CD4-positive, alpha-beta memory T cell (primary cell): ENCODE results near the gene ME3. TPM values are rescaled to one million over a fixed set of nuclear protein-coding genes. Genes with fewer than 3 reads are reported as not detected.

Source experiments
- CTCF ChIA-PET: fragments of 350-600 bp; sonication (Branson Sonifier 250); formaldehyde crosslinking; loops from one replicate; lab custom pipeline; 2021; ENCODE audit warnings: inconsistent platforms; ENCODE audit not compliant: partially characterized antibody; lab: Charles Lee
- POLR2A ChIA-PET: fragments of 350-600 bp; sonication (Branson Sonifier 250); formaldehyde crosslinking; loops from one replicate; lab custom pipeline; 2021; ENCODE audit not compliant: partially characterized antibody; lab: Charles Lee
- DNase-seq, 5 donors: peaks; one replicate each; pipeline versions ENCODE4 v3.0.0 to v3.0.0-alpha.2; 2020 to 2022; ENCODE audit warnings: mixed read lengths in 1 of 5
- H3K27ac ChIP-seq: one replicate; pipeline ENCODE4 v1.7.0; 2013; ENCODE audit warnings: low read depth, low read length
- H3K27me3 ChIP-seq: 2 replicates; pipeline ENCODE4 v1.7.0; 2013; ENCODE audit warnings: mild to moderate bottlenecking, low read length, moderate library complexity; ENCODE audit not compliant: insufficient read depth
- H3K36me3 ChIP-seq: 2 replicates; pipeline ENCODE4 v1.7.0; 2013; ENCODE audit warnings: mild to moderate bottlenecking, low read length, moderate library complexity; ENCODE audit not compliant: insufficient read depth
- H3K4me1 ChIP-seq: 2 replicates; pipeline ENCODE4 v1.7.0; 2013; ENCODE audit warnings: mild to moderate bottlenecking, low read length, moderate library complexity; ENCODE audit not compliant: insufficient read depth
- H3K4me3 ChIP-seq, 2 donors: one replicate each; pipeline ENCODE4 v1.7.0; 2013; ENCODE audit warnings: low read length in 2 of 2, mild to moderate bottlenecking in 1 of 2
- H3K9me3 ChIP-seq, 2 donors: one replicate each; pipeline ENCODE4 v1.7.0; 2013; ENCODE audit warnings: low read length in 2 of 2, control low read depth in 1 of 2; ENCODE audit not compliant: control insufficient read depth in 1 of 2
- H3K27ac Mint-ChIP-seq, 7 donors: one replicate each; pipeline ENCODE4 v1.8.0; 2020 to 2021; ENCODE audit warnings: mixed read lengths in 7 of 7, mild to moderate bottlenecking in 6 of 7, inconsistent platforms in 3 of 7, moderate library complexity in 3 of 7
- H3K27me3 Mint-ChIP-seq, 2 donors: one replicate each; pipeline ENCODE4 v1.8.0; 2020 to 2021; ENCODE audit warnings: mixed read lengths in 2 of 2
- H3K36me3 Mint-ChIP-seq, 2 donors: one replicate each; pipeline ENCODE4 v1.8.0; 2020 to 2021; ENCODE audit warnings: mixed read lengths in 2 of 2, inconsistent platforms in 1 of 2, mild to moderate bottlenecking in 1 of 2
- H3K4me1 Mint-ChIP-seq, 4 donors: one replicate each; pipeline ENCODE4 v1.8.0; 2020 to 2021; ENCODE audit warnings: mixed read lengths in 4 of 4, mild to moderate bottlenecking in 1 of 4
- H3K4me3 Mint-ChIP-seq, 8 donors: one replicate each; pipeline ENCODE4 v1.8.0; 2020 to 2021; ENCODE audit warnings: mixed read lengths in 8 of 8, mild to moderate bottlenecking in 7 of 8, moderate library complexity in 6 of 8, inconsistent platforms in 3 of 8
- H3K9me3 Mint-ChIP-seq, 8 donors: one replicate each; pipeline ENCODE4 v1.8.0; 2020 to 2021; ENCODE audit warnings: mixed read lengths in 8 of 8, mild to moderate bottlenecking in 5 of 8, inconsistent platforms in 3 of 8, moderate library complexity in 1 of 8
- intact Hi-C: fragments of 100-400 bp; cut with micrococcal nuclease; formaldehyde crosslinking; loops from one replicate; pipeline ENCODE4 v1.15.1; 2023
- polyA plus RNA-seq, 2 donors: library from polyadenylated mRNA; unstranded; fragments of 300-500 nt; fragmentation: Illumina TruSeq; gene quantifications; one replicate each; pipeline ENCODE4 v1.2.3, GENCODE V29; 2021
- total RNA-seq, 2 experiments: library from RNA; stranded (reverse); gene quantifications; one replicate each; pipeline ENCODE4 v1.2.3, GENCODE V29; 2021

Gene ME3
- total and polyA plus RNA-seq, 4 experiments from 2014 or later: 0.15 to 1.9 (median 1.3) TPM; not detected in 1

- Histone ChIP-seq H3K4me3 (no peak overlapping the region), H3K4me1 (peaks cover 11% of the 10 kb centered on the region), H3K9me3 (no peaks in the 10 kb centered on the region), H3K27me3 (no peaks in the 10 kb centered on the region), H3K36me3 (no peaks in the 10 kb centered on the region), H3K27ac (no peak overlapping the region)
- ChIA-PET CTCF (no interaction called here), POLR2A (no interaction called here)
- Mint-ChIP-seq H3K36me3 (peaks cover 0 to 3% of the 10 kb centered on the region in 2 donors), H3K27ac (no peak overlapping the region), H3K4me3 (no peak overlapping the region), H3K4me1 (peaks cover 5 to 13% (median 9%) of the 10 kb centered on the region in 4 donors), H3K27me3 (peaks cover 2 to 3% of the 10 kb centered on the region in 2 donors), H3K9me3 (peaks cover 0 to 6% (median 0%) of the 10 kb centered on the region in 8 donors)
- intact Hi-C loops: no loop called here
- DNase-seq: no peak
Observed at GRCh38 chr11:86594746-86595145, 77.7 kb downstream of the ME3 start.

- CTCF ChIA-PET: no interaction called here
- H3K4me3 ChIP-seq: no peak overlapping the region
- no peak overlapping the region for H3K4me3 Mint-ChIP-seq
- no peak for DNase-seq
- H3K27ac Mint-ChIP-seq: no peak overlapping the region
- H3K4me1 ChIP-seq: peaks cover 11% of the 10 kb centered on the region
- H3K9me3 ChIP-seq: no peaks in the 10 kb centered on the region
- H3K27ac ChIP-seq: no peak overlapping the region
- H3K27me3 ChIP-seq: no peaks in the 10 kb centered on the region
- POLR2A ChIA-PET: no interaction called here
- intact Hi-C loops: no loop called here
- peaks cover 0 to 3% (median 0%) of the 10 kb centered on the region in 8 donors for H3K9me3 Mint-ChIP-seq
- peaks cover 0 to 3% of the 10 kb centered on the region in 2 donors for H3K36me3 Mint-ChIP-seq
- H3K4me1 Mint-ChIP-seq: peaks cover 5 to 13% (median 9%) of the 10 kb centered on the region in 4 donors
- H3K27me3 Mint-ChIP-seq: peaks cover 2 to 3% of the 10 kb centered on the region in 2 donors
- H3K36me3 ChIP-seq: no peaks in the 10 kb centered on the region
Observed at GRCh38 chr11:86593833-86594232, 78.6 kb downstream of the ME3 start.

- Mint-ChIP-seq H3K27ac (peak overlapping the region in 2 of 7 donors; percentile 52 to 56), H3K4me3 (no peak overlapping the region)
- H3K4me3 ChIP-seq: no peak overlapping the region
Observed at GRCh38 chr11:86592659-86593451, 79.6 kb downstream of the ME3 start.

GRCh38 chr11:86592047-86592591 is 80.3 kb downstream of the ME3 start:
- peaks cover 0 to 3% of the 10 kb centered on the region in 2 donors for H3K36me3 Mint-ChIP-seq
- H3K9me3 Mint-ChIP-seq: peaks cover 0 to 3% (median 0%) of the 10 kb centered on the region in 8 donors
- no peaks in the 10 kb centered on the region for H3K9me3 ChIP-seq
- H3K27me3 ChIP-seq: no peaks in the 10 kb centered on the region
- no peak overlapping the region for H3K27ac ChIP-seq
- peaks cover 0 to 3% of the 10 kb centered on the region in 2 donors for H3K27me3 Mint-ChIP-seq
- ChIA-PET CTCF (interaction anchor here (1.4 kb wide), 1 partner anchor 16 kb away, joined by 4 read pairs; no protein-coding TSS in a partner anchor), POLR2A (no interaction called here)
- intact Hi-C loops: no loop called here
- no peak overlapping the region for H3K4me3 ChIP-seq
- H3K4me1 ChIP-seq: peaks cover 11% of the 10 kb centered on the region
- no peak overlapping the region for H3K4me3 Mint-ChIP-seq
- DNase-seq: no peak
- H3K27ac Mint-ChIP-seq: no peak overlapping the region
- H3K4me1 Mint-ChIP-seq: peaks cover 5 to 13% (median 9%) of the 10 kb centered on the region in 4 donors
- H3K36me3 ChIP-seq: no peaks in the 10 kb centered on the region

More at GRCh38 chr11:86592659-86593451, 79.6 kb downstream of the ME3 start:
- DNase-seq: peak; percentile 28 to 53 (median 37)
- Mint-ChIP-seq H3K27me3 (peaks cover 1 to 3% of the 10 kb centered on the region in 2 donors), H3K9me3 (peaks cover 0 to 3% (median 0%) of the 10 kb centered on the region in 8 donors), H3K36me3 (peaks cover 0 to 3% of the 10 kb centered on the region in 2 donors), H3K4me1 (peaks cover 5 to 13% (median 9%) of the 10 kb centered on the region in 4 donors)
- Histone ChIP-seq H3K27ac (no peak overlapping the region), H3K9me3 (no peaks in the 10 kb centered on the region), H3K27me3 (no peaks in the 10 kb centered on the region), H3K36me3 (no peaks in the 10 kb centered on the region), H3K4me1 (peaks cover 11% of the 10 kb centered on the region)
- ChIA-PET POLR2A (no interaction called here), CTCF (interaction anchor here (1.4 kb wide), 1 partner anchor 16 kb away, joined by 4 read pairs; no protein-coding TSS in a partner anchor)
- intact Hi-C loops: no loop called here

- intact Hi-C loops: no loop called here
- DNase-seq: no peak
- no peak overlapping the region for H3K4me3 ChIP-seq
- H3K27ac ChIP-seq: no peak overlapping the region
- Mint-ChIP-seq H3K36me3 (peaks cover 0 to under 1% of the 10 kb centered on the region in 2 donors), H3K4me1 (peaks cover 5 to 13% (median 9%) of the 10 kb centered on the region in 4 donors), H3K9me3 (peaks cover 0 to under 1% (median 0%) of the 10 kb centered on the region in 8 donors), H3K4me3 (no peak overlapping the region), H3K27me3 (peaks cover 0 to under 1% of the 10 kb centered on the region in 2 donors), H3K27ac (no peak overlapping the region)
- H3K27me3 ChIP-seq: no peaks in the 10 kb centered on the region
- CTCF ChIA-PET: interaction anchor here (1.4 kb wide), 1 partner anchor 17 kb away, joined by 4 read pairs; no protein-coding TSS in a partner anchor
- H3K9me3 ChIP-seq: no peaks in the 10 kb centered on the region
- H3K4me1 ChIP-seq: peaks cover 11% of the 10 kb centered on the region
- POLR2A ChIA-PET: no interaction called here
- H3K36me3 ChIP-seq: no peaks in the 10 kb centered on the region
Observed at GRCh38 chr11:86591631-86592030, 80.8 kb downstream of the ME3 start.

- no peaks in the 10 kb centered on the region for H3K9me3 Mint-ChIP-seq
- H3K36me3 Mint-ChIP-seq: no peaks in the 10 kb centered on the region
- no peak overlapping the region for H3K4me3 Mint-ChIP-seq
- no peaks in the 10 kb centered on the region for H3K27me3 Mint-ChIP-seq
- ChIA-PET POLR2A (no interaction called here), CTCF (interaction anchor here (2.3 kb wide), 1 partner anchor 19 kb away, joined by 8 read pairs; no protein-coding TSS in a partner anchor)
- H3K27me3 ChIP-seq: no peaks in the 10 kb centered on the region
- peaks cover 11% of the 10 kb centered on the region for H3K4me1 ChIP-seq
- no peak for DNase-seq
- H3K27ac Mint-ChIP-seq: no peak overlapping the region
- intact Hi-C loops: no loop called here
- no peaks in the 10 kb centered on the region for H3K36me3 ChIP-seq
- no peaks in the 10 kb centered on the region for H3K9me3 ChIP-seq
- H3K4me3 ChIP-seq: no peak overlapping the region
- H3K27ac ChIP-seq: no peak overlapping the region
- H3K4me1 Mint-ChIP-seq: peaks cover 5 to 13% (median 9%) of the 10 kb centered on the region in 4 donors
Observed at GRCh38 chr11:86589856-86590589, 82.4 kb downstream of the ME3 start.
